ENCODE results near the gene SPDYE2B.
"Not testable (repeated sequence)": the region's sequence is repeated elsewhere in the genome, so short reads cannot be mapped to it uniquely, and the experiment has no call there.

DNA sequence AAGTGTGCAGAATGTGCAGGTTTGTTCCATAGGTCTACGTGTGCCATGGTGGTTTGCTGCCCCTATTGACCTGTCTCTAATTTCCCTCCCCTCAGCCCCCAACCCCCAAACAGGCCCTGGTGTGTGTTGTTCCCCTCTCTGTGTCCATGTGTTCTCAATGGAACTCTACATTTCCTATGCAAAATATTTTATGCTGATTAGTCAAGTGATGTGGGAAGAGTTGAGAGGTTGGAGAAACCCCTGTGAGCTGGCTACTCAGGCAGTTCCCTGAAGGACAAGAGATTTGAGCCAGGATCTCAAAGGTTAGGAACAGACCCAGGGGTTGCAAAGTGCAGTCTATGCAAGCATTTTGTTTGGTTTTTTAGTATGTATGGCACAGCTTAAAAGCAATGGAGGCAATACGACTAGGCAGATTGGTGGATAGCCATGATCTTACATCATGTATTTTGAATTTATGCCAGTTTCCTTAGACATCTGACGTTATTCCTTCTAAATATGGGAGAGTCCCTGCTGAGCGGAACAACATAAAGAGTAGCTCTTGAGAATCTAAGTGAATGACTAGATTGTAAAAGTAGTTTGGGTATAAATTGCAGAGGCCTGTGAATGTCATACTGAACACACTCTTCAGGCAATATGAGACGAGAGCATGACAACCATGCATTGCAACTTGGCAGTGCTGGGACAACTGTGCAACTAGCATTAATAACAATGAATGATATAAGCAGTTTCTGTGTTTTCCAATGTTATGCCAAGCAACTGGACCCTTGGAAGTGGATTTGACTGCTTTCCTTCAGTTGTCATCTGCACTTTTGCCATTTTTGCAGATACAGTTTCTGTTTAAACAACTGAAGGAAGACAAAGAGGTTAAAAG, 47.8 kb downstream of the SPDYE2B start:
- TF ChIP-seq, protein P1, sequence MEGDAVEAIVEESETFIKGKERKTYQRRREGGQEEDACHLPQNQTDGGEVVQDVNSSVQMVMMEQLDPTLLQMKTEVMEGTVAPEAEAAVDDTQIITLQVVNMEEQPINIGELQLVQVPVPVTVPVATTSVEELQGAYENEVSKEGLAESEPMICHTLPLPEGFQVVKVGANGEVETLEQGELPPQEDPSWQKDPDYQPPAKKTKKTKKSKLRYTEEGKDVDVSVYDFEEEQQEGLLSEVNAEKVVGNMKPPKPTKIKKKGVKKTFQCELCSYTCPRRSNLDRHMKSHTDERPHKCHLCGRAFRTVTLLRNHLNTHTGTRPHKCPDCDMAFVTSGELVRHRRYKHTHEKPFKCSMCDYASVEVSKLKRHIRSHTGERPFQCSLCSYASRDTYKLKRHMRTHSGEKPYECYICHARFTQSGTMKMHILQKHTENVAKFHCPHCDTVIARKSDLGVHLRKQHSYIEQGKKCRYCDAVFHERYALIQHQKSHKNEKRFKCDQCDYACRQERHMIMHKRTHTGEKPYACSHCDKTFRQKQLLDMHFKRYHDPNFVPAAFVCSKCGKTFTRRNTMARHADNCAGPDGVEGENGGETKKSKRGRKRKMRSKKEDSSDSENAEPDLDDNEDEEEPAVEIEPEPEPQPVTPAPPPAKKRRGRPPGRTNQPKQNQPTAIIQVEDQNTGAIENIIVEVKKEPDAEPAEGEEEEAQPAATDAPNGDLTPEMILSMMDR (IDR thresholded peaks at IDR 0.05): not testable (repeated sequence)
- not testable (repeated sequence) for TF ChIP-seq POLR2A (IDR thresholded peaks at IDR 0.05)

Measured in sigmoid colon (tissue), 3 donors.